ENCODE data around the gene DZIP1L.

DZIP1L gene

DNA sequence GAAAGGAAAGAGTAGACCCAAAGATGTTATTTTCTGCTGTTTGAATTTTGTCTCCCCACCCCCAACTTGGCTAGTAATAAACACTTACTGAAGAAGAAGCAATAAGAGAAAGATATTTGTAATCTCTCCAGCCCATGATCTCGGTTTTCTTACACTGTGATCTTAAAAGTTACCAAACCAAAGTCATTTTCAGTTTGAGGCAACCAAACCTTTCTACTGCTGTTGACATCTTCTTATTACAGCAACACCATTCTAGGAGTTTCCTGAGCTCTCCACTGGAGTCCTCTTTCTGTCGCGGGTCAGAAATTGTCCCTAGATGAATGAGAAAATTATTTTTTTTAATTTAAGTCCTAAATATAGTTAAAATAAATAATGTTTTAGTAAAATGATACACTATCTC, 83.9 kb downstream of the DZIP1L start:
- no peak for DNase-seq

DNA sequence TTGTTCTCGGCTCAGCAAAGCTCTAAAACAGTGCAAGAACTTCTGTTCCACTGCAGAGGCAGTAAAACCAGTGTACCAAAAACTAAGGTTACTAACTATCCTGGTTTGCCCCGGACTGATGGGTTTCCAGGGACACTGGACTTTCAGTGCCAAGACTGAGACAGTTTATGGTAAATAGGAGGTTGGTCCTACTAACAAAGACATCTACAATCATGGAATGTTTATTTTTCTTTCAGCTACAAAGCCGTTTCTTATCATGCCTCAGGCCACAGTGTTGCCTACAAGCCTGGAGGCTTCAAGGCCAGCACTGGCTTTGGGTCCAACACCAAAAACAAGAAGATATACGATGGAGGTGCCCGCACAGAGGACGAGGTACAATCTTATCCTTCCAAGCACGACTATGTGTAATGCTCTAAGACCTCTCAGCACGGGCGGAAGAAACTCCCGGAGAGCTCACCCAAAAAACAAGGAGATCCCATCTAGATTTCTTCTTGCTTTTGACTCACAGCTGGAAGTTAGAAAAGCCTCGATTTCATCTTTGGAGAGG, 84.6 kb downstream of the DZIP1L start:
- no peak for DNase-seq

- no peak for DNase-seq
Observed at GRCh38 chr3:138027821-138028220, 87.6 kb downstream of the DZIP1L start.

DNA sequence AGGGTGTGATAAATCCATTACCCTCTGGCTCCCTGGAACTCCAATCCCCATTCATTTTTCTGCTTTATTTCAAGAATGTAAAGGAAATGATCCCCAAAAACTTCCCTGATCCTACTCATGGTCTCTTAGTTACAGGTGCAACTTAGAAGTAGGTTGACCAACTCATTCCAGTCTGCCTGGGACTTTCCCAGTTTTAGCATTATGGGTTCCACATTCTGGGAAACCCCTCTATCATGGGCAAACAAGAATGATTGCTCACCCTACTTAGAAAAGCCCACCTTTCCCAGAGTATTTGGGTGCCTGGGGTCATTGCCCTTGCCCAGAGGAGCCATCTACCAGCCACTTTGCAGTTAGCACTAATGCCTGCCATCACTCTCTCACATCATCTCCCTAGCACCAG, 89.9 kb downstream of the DZIP1L start:
- DNase-seq, result no peak

DNA sequence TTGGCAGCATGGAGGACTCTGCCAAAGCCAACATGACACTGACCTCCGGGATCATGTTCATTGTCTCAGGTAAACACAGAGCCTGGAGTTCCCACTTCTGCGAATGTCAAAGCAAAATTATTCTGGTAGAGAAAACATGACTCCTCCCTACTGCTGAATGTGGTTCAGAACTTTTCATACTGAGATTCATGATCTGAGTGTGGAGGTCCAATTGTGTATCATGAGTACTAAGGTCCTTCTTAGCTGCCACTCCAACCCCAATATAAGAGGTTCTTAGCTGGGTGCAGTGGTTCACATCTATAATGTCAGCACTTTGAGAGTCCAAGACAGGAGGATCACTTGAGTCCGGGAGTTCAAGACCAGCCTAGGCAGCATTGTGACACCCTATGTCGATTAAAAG, 91.7 kb downstream of the DZIP1L start:
- no peak for DNase-seq

- DNase-seq, result no peak
Observed at GRCh38 chr3:138019281-138020069, 95.9 kb downstream of the DZIP1L start.

GRCh38 chr3:138016065-138016464, 99.3 kb downstream of the DZIP1L start:
- DNase-seq, result no peak

- no peak for DNase-seq
Observed at GRCh38 chr3:138012526-138012925, 102.9 kb downstream of the DZIP1L start.

Measured in MV-4-11 (cell line).